ENCODE results near the gene DNM1. TPM values are rescaled to one million over a fixed set of nuclear protein-coding genes. Genes with fewer than 3 reads are reported as not detected.

Gene DNM1
- total and polyA plus RNA-seq, 4 donors = 1.2 to 23.7 (median 6.1) TPM

GRCh38 chr9:128188209-128188608, 15.0 kb upstream of the DNM1 start:
- DNase-seq = no peak
- WGBS, 2 donors = 74 to 83% methylated on average over 1 of the region's 1 CpG
- H3K27ac ChIP-seq (ENCODE audit: low read depth in 1 of 2, low read length in 1 of 2) = no peak overlapping the region
- TF ChIP-seq, protein P1, sequence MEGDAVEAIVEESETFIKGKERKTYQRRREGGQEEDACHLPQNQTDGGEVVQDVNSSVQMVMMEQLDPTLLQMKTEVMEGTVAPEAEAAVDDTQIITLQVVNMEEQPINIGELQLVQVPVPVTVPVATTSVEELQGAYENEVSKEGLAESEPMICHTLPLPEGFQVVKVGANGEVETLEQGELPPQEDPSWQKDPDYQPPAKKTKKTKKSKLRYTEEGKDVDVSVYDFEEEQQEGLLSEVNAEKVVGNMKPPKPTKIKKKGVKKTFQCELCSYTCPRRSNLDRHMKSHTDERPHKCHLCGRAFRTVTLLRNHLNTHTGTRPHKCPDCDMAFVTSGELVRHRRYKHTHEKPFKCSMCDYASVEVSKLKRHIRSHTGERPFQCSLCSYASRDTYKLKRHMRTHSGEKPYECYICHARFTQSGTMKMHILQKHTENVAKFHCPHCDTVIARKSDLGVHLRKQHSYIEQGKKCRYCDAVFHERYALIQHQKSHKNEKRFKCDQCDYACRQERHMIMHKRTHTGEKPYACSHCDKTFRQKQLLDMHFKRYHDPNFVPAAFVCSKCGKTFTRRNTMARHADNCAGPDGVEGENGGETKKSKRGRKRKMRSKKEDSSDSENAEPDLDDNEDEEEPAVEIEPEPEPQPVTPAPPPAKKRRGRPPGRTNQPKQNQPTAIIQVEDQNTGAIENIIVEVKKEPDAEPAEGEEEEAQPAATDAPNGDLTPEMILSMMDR (IDR thresholded peaks at IDR 0.05; ENCODE audit: control extremely low read depth, extremely low read depth) = no peak
- H3K9ac ChIP-seq (ENCODE audit: insufficient read depth in 1 of 2, low read length in 2 of 2) = no peak overlapping the region
- H3K36me3 ChIP-seq (ENCODE audit: control insufficient read depth in 4 of 4, insufficient read depth in 4 of 4, low read length in 4 of 4) = peaks cover 3 to 33% (median 22%) of the 10 kb centered on the region in 4 donors
- H3K4me3 ChIP-seq = no peak overlapping the region
- ATAC-seq (ENCODE audit: insufficient read depth, low FRiP score) = no peak
- H3K27me3 ChIP-seq (ENCODE audit: control insufficient read depth in 3 of 3, insufficient read depth in 3 of 3, low read length in 2 of 3) = no peaks in the 10 kb centered on the region
- H3K4me1 ChIP-seq (ENCODE audit: control insufficient read depth in 5 of 5, insufficient read depth in 5 of 5, low read length in 5 of 5) = peaks cover 0 to 12% (median 6%) of the 10 kb centered on the region in 5 donors
- no peaks in the 10 kb centered on the region for H3K9me3 ChIP-seq (ENCODE audit: control insufficient read depth in 4 of 4, insufficient read depth in 3 of 4, low read length in 3 of 4)

- 87% methylated on average over 2 of the region's 2 CpGs for WGBS, 2 donors
- Histone ChIP-seq H3K4me1 (ENCODE audit: control insufficient read depth in 5 of 5, insufficient read depth in 5 of 5, low read length in 5 of 5) (peaks cover 0 to 12% (median 6%) of the 10 kb centered on the region in 5 donors), H3K4me3 (no peak overlapping the region), H3K27ac (ENCODE audit: low read depth in 1 of 2, low read length in 1 of 2) (no peak overlapping the region), H3K27me3 (ENCODE audit: control insufficient read depth in 3 of 3, insufficient read depth in 3 of 3, low read length in 2 of 3) (no peaks in the 10 kb centered on the region), H3K9ac (ENCODE audit: insufficient read depth in 1 of 2, low read length in 2 of 2) (no peak overlapping the region), H3K36me3 (ENCODE audit: control insufficient read depth in 4 of 4, insufficient read depth in 4 of 4, low read length in 4 of 4) (peaks cover 0 to 27% (median 18%) of the 10 kb centered on the region in 4 donors), H3K9me3 (ENCODE audit: control insufficient read depth in 4 of 4, insufficient read depth in 3 of 4, low read length in 3 of 4) (no peaks in the 10 kb centered on the region)
- TF ChIP-seq, protein P1 (IDR thresholded peaks at IDR 0.05; ENCODE audit: control extremely low read depth, extremely low read depth) = no peak
- no peak for ATAC-seq (ENCODE audit: insufficient read depth, low FRiP score)
- DNase-seq = no peak
Measured at GRCh38 chr9:128190013-128190412, 13.2 kb upstream of the DNM1 start.

- Histone ChIP-seq H3K27ac (ENCODE audit: low read depth in 1 of 2, low read length in 1 of 2) (peak overlapping the region; percentile 89 to 95), H3K4me1 (ENCODE audit: control insufficient read depth in 5 of 5, insufficient read depth in 5 of 5, low read length in 5 of 5) (peaks cover 0 to 12% (median 6%) of the 10 kb centered on the region in 5 donors), H3K27me3 (ENCODE audit: control insufficient read depth in 3 of 3, insufficient read depth in 3 of 3, low read length in 2 of 3) (no peaks in the 10 kb centered on the region), H3K9me3 (ENCODE audit: control insufficient read depth in 4 of 4, insufficient read depth in 3 of 4, low read length in 3 of 4) (no peaks in the 10 kb centered on the region), H3K4me3 (peak overlapping the region; percentile 76), H3K36me3 (ENCODE audit: control insufficient read depth in 4 of 4, insufficient read depth in 4 of 4, low read length in 4 of 4) (peaks cover 0 to 23% (median 12%) of the 10 kb centered on the region in 4 donors), H3K9ac (ENCODE audit: insufficient read depth in 1 of 2, low read length in 2 of 2) (peak overlapping the region; percentile 48 to 63)
- 22 to 29% methylated on average over 26 to 32 of the region's 32 CpGs for WGBS, 2 donors
- TF ChIP-seq, protein P1 (IDR thresholded peaks at IDR 0.05; ENCODE audit: control extremely low read depth, extremely low read depth) = no peak
- DNase-seq (peak in 2 of 3 donors; percentile 15 to 20), ATAC-seq (ENCODE audit: insufficient read depth, low FRiP score) (peak; percentile 8)
Measured at GRCh38 chr9:128190516-128191405, 12.4 kb upstream of the DNM1 start.

All from lung (tissue), 12 donors.